ENCODE results near the gene FLYWCH2.

DNA sequence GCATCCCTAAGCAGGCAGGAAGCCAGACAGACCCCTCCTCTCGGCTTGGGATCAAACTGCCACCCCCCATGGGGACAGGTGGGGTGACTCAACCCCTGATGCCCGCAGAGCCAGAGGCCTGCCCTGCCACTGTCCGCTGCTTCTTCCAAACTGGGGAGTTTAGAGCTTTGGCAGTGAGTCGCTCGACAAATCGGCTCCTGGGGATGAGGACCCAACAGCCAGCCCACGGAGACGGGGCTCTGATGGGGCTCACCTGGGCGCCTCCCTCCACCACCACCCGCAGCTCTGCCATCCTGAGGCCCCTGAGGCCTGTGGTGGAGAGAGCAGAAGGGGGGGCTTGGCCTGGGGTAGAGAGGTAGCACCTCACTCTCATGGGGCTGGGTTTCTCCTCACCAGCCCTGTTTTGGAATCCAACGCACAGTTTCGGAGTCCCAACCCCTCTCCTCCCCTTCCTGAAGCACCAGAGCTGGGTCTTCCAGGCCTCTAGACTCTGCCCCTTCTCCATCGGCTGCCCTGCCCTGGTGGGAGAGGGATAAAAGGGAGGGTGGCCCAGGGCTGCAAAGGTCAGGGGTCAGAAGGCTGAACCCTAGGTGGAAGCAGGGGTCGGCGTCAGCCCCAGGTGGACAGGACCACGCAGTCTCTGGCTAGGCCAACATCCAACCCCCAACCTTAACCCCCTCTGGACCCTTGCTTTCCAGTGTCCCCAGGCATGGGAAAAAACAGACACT lies 30.8 kb upstream of the FLYWCH2 start:
- TF ChIP-seq, protein P1, sequence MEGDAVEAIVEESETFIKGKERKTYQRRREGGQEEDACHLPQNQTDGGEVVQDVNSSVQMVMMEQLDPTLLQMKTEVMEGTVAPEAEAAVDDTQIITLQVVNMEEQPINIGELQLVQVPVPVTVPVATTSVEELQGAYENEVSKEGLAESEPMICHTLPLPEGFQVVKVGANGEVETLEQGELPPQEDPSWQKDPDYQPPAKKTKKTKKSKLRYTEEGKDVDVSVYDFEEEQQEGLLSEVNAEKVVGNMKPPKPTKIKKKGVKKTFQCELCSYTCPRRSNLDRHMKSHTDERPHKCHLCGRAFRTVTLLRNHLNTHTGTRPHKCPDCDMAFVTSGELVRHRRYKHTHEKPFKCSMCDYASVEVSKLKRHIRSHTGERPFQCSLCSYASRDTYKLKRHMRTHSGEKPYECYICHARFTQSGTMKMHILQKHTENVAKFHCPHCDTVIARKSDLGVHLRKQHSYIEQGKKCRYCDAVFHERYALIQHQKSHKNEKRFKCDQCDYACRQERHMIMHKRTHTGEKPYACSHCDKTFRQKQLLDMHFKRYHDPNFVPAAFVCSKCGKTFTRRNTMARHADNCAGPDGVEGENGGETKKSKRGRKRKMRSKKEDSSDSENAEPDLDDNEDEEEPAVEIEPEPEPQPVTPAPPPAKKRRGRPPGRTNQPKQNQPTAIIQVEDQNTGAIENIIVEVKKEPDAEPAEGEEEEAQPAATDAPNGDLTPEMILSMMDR (IDR thresholded peaks at IDR 0.05; ENCODE audit: extremely low read depth in 1 of 2, insufficient read depth in 1 of 2, low read depth in 1 of 2, low read length in 2 of 2) = no peak
- no peak for TF ChIP-seq POLR2A (IDR thresholded peaks at IDR 0.05; ENCODE audit: low read depth, low read length)
- TF ChIP-seq POLR2AphosphoS5 (IDR thresholded peaks at IDR 0.05; ENCODE audit: insufficient read depth, low read depth, low read length) = no peak
- TF ChIP-seq GATA2 (IDR thresholded peaks at IDR 0.05; ENCODE audit: insufficient read depth, insufficient read length, low read depth, low read length) = no peak
- TF ChIP-seq EZH2 (IDR thresholded peaks at IDR 0.05; ENCODE audit: borderline replicate concordance, low read depth, low read length, severe bottlenecking) = no peak
- TF ChIP-seq, protein P2, sequence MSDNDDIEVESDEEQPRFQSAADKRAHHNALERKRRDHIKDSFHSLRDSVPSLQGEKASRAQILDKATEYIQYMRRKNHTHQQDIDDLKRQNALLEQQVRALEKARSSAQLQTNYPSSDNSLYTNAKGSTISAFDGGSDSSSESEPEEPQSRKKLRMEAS (IDR thresholded peaks at IDR 0.05; ENCODE audit: insufficient read depth, insufficient read length) = no peak

All from endothelial cell of umbilical vein (primary cell).